AG08395 (cell line): ENCODE results near the gene KLHL21.
"Not testable (repeated sequence)": the region's sequence is repeated elsewhere in the genome, so short reads cannot be mapped to it uniquely, and the experiment has no call there.

ENCODE experiments used
- DNase-seq: peaks from one replicate; pipeline ENCODE4 v3.0.0; 2012; ENCODE audit warnings: mixed read lengths, low spot score

The KLHL21 gene

DNA sequence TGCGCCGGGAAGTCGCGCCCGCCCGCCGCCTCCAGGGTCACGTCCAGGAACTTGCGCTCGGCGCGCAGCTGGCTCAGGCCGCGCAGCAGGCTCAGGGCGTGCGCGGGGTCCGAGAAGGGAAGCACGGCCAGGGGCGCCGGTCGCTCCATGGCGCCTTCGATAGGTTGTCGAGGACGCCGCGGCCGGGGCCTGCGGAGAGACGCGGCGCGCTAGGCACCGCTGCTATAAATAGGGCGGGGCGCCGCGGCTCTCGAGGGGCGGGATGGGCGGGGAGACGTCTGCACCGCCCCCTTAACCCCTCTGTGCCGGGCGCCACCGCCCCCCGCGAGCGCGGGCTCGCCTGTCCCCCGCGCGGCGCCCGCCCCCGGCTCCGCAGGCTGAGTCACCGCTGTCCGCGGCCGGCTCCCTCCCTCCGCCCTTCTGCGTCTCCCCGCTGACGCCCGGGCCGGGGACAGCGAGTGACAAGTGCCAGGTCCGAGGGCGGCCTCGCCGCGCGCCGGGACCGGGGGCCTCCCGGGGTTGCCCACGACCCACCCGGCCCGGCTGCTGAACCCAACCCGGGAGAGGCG lies at the start of gene KLHL21:
Gene KLHL21, minus strand, starts transcription at position 201 of the 569 bp plus-strand sequence. Its CDS starts 52 bp downstream, at position 149.
- peak; percentile 94 for DNase-seq

- DNase-seq, result no peak
Observed at GRCh38 chr1:6651909-6652308, 49.2 kb upstream of the KLHL21 start.

GRCh38 chr1:6648556-6648955 lies 45.9 kb upstream of the KLHL21 start:
- no peak for DNase-seq

DNA sequence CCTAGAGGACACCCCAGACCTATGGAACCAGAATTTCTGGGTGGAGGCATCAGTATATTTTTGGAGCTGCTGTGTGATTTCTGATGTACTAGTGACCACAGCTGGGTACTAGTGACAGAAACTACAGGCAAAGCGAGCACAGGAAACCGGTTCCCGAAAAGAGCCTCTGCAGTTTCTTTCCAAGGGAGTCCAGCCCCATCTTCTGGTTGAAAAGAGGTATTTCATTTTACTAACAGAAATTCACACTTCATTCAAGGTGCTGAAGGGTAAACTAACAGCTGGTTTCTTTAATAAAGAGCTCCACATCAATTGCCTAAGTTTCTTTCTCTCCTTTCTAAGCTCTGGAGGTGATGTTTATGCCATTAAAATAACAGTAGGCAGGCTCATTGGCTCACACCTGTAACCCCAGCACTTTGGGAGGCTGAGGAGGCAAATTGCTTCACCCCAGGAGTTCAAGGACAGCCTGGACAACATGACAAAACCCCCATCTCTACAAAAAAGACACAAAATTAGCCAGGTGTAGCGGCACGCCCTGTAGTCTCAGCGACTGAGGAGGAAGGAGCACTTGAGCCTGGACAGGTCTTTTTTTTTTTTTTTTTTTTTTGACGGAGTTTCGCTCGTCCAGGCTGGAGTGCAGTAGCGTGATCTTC lies 44.0 kb upstream of the KLHL21 start:
- peak; percentile 70 for DNase-seq

DNA sequence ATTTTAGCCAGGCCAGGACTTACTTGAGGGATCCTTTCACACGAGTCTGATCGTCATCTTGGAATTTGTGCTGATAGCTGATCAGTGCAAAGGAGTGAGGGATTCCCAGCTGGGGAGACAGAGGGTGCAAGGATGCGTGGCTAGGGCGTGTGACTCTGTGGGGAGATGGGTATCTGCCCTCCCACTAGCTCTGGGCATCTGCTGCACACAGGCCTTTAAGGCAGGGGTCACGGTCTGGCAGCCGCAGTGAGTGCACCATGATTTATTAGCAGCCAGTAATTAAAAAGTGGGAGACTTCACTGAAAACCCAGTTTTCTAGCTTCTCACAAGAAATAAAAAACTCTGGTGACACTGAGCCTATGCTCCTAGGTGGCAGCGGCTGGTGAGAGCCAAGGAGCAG lies 42.3 kb upstream of the KLHL21 start:
- DNase-seq, result no peak

DNA sequence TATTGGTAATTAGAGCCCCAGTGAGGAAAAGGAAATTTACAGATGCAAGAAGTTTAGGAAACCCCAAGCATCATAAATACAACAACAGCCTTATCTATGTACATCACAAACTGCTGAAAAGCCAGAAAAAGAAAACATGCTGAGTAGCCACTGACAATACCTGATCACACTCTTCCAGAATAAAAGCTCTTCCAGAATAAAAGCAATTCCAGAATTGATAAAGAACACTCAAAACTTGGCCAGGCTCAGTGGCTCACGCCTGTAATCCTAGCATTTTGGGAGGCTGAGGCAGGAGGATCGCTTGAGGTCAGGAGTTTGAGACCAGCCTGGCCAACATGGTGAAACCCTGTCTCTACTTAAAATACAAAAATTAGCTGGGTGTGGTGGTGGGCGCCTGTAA lies 38.2 kb upstream of the KLHL21 start:
- DNase-seq, result not testable (repeated sequence)

GRCh38 chr1:6638226-6638625 lies 35.6 kb upstream of the KLHL21 start:
- peak; percentile 45 for DNase-seq

GRCh38 chr1:6637770-6638169 lies 35.1 kb upstream of the KLHL21 start:
- no peak for DNase-seq

DNA sequence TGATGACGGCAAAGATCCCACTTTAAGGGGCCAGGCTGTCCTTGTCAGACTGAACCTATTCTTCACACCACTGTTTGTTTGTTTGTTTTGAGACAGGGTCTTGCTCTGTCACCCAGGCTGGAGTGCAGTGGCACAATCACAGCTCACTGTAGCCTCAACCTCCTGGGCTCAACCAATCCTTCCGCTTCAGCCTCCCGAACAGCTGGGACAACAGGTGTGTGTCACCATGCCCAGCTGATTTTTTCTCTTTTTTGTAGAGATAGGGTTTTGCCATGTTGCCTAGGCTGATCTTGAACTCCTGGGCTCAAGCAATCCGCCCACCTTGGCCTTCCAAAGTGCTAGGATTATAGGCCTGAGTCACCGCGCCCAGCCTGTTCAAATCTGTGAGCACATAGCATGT lies 34.1 kb upstream of the KLHL21 start:
- DNase-seq, result not testable (repeated sequence)

DNA sequence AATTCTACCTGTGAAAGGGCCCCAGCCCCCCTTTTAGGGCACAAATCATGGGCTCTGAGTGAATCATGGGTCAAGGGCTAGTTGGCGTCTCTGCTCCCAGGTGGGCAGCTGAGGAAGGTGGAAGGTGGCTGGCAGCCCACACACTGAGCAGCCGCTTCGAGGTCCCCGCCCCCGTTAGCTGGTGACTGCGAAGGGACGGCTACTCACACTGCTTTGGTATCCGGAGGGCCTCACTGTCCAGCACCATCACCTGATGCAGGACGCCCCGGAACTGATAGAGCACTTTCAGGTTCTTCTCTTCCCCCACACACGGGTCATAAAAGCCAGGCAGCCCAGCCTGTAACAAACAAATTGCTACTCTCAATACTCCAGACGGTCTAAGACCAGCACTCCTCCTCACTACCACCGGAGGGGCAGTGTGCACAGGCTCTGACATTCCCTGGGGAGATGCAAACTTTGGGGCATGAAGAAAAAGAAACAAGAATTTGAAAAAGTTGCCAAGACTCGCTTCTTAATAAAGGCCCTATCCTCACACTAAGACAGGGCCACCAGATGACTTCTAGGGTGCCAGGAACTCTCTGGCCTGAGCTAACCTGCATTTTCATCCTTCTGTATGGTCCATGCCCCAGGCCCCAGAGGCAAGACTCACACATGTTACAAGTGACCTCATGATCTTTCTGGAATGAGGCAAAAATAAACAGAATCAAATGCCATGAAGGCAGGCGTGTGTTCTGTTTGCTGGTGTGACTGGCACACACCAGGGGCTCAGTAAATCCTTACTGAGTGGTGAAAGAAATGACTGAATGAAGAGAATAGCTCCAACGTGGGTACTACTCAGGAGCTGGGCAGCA lies 33.5 kb upstream of the KLHL21 start:
- peak; percentile 10 for DNase-seq

DNA sequence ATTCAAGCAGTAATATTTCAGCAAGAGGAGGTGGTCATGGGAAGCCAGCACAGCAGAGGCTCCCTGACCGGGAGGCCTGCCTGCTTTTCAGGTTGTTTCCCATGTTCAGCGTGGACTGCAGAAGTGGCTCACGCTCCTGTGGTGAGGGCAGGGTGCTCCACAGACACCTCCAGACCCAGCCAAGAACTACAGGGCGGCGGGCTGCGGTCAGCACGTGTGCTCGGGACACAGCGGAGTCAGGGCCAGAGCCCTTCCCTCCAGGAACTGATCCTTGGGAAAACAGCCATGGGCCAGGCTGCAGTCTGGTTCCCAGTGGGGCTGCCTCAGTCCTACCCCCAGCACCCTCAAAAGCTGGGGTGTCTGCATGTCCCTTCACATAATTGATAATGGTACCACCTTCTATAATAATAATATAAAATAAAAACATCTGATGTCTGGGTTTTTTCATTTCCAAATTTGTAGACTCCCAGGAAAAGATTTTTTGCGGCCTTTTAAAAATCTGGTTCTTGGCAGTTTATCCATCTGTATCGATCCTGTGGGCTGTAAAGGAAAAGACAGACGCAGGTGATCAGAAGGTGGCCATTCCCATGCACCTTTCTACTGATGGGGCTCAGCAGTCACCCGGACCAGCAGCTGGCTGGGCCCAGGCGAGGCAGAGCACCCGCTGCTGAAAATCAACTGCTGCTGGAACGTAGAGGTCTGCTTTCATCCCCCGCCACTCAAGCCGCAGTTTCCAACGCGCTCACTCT lies 32.7 kb upstream of the KLHL21 start:
- no peak for DNase-seq

- DNase-seq, result peak; percentile 50
Observed at GRCh38 chr1:6634371-6635052, 31.8 kb upstream of the KLHL21 start.

- no peak for DNase-seq
Observed at GRCh38 chr1:6632588-6633514, 30.2 kb upstream of the KLHL21 start.

DNA sequence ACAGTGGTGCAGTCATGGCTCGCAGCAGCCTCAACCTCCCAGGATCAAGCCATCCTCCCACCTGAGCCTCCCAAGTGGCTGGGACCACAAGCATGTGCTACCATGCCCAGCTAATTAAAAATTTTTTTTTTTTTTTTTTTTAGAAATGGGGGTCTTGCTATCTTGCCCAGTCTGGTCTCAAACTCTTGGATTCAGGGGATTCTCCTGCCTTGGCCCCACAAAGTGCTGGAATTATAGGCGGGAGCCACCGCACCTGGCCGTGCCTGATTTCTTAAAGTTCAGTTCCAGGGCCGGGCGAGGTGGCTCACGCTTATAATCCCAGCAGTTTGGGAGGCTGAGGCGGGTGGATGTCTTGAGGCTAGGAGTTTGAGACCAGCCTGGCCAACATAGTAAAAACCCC lies 28.4 kb upstream of the KLHL21 start:
- no peak for DNase-seq

- DNase-seq, result no peak
Observed at GRCh38 chr1:6630027-6630426, 27.4 kb upstream of the KLHL21 start.

DNA sequence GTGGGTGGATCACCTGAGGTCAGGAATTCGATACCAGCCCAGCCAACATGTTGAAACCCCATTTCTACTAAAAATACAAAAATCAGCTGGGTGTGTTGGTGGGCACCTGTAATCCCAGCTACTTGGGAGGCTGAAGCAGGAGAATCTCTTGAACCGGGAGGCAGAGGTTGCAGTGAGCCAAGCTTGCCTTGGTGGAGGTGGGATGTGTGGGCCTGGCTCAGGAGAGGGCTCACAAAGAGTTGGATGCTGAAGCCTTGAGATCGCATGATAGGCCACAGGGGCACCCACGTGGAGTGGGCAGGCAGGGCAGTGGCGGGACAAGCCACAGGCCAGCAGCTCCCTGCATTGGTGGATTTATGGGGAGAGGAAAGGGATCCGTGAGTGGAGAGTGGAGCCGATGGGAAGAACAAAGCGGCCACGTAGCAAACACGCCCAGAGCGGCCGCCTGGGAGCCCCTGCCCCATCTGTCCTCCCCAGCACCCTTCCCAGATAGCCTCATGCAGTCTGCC lies 26.4 kb upstream of the KLHL21 start:
- DNase-seq, result no peak

DNA sequence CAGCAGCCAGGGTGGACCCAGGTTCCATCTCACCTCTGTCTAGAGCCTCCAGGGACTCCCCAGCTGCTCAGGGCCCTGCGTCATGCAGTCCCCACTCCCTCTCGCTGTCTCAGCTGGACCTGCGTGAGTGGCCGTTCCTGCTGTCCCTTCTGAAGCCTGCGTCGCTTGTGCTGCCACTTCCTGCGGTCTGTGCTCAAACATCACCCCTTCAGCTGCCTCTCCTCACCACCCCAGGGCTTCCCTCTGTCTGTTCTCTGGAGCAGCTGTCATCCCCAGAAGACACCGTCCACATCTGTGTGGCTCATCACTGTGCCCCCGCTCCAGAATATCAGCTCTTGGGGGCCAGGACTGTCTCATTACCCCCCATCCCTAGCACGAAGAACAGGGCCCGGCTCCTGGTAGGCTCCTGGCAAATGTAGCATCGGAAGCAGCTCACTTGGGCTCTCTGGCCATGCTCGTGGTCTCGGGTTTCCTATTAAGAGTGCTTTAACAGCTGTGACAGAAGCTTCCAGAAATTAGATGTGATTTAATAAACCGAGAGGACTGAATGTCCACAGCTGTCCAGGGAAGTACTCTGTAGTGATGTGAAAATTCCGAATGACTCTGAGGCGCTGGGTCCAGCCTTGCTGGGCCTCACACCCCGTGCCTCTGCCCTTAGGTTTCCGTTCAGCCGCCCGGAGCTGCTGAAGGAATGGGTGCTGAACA lies 25.3 kb upstream of the KLHL21 start:
- DNase-seq, result no peak

GRCh38 chr1:6627031-6627430 lies 24.4 kb upstream of the KLHL21 start:
- DNase-seq, result no peak

DNA sequence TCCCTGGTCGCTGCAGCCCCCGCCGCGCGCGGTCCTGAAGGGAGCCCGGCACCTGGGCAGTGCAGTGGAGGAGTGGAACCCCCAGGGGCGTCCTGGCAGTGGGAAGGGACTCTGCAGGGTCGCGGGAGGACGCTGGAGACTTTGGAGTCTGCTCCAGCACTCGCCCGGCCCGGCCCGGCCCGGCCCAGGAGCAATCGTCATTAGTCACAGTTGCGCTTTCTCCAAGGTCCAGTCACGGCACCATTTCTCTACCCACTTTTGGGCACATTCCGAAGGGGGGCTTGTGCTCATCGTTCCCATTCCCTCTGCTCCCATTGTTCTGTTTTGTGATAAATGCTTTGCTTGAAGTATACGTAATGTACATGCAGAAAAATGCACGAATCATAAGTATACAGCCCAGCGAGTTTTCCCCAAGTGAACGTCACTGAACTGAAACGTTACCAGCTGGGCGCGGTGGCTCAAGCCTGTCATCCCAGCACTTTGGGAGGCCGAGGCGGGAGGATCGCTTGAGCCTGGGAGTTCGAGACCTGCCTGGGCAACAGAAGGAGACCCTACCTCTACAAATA lies 23.0 kb upstream of the KLHL21 start:
- DNase-seq, result peak; percentile 57
